NCI-H748 (cell line): ENCODE data around the gene CREM.
"Not testable (repeated sequence)": the region's sequence is repeated elsewhere in the genome, so short reads cannot be mapped to it uniquely, and the experiment has no call there.

Experiments used
- DNase-seq: peaks from one replicate; lab custom pipeline; 2025; ENCODE audit not compliant: unreplicated experiment; lab: John Stamatoyannopoulos, UW

Gene CREM

DNA sequence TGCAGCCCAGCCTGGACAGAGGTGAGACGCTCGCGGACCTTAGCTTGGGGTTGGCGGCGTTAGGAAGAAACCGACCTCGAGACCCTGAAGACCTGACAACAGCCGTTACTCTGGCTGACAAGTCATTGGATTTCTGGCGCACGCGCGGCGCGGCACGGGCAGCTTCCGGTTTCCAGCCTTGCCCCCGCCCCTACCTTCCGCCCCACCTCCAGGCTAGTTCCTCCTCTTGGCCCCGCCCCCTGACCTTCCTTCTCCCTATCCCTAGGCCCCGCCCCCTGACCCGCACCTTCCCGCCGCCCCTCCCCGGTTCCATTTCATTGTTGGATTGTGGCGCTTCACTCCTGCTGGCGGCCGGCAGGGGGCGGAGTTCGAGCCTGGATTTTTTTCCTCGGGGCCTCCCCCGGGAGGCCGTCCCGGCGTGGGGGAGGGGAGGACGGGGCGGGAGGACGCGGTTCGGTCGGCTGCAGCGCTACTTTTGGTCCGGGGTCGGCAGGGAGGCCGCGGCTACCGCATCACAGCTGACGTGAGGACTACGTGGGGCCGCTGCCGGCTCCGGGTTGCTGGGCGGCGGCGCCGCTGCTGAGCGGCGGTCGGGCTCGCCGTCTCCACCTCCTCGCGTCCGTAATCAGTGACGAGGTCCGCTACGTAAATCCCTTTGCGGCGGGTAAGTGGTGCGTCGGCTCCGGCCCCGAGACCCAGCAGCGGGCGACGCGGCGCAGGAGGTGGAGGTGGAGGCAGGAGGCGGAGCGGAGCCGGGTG, at the start of gene CREM:
Gene CREM (plus strand): TSS at position 317 of the 759 bp plus-strand sequence. CDS start 10,990 bp downstream, outside the sequence.
- peak; percentile 93 for DNase-seq

DNA sequence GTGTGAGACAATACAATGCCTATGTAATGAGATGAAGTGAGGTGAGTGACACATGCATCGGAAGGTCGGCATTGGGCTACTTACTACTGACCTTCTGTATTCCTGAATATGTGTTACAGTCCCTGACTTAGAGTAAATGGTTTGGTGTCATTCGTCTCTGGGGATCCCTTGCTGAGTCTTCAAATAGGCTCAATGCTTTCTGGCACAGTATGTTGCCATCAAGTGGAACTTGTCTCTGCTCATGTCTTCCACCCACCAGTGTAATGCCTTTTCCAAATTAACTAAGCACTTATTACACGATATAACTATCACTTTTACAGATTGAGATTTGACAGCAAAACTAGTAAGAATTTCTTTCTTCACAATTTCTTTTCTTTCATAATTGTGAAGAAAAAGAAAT, 47.4 kb upstream of the CREM start:
- DNase-seq = no peak

DNA sequence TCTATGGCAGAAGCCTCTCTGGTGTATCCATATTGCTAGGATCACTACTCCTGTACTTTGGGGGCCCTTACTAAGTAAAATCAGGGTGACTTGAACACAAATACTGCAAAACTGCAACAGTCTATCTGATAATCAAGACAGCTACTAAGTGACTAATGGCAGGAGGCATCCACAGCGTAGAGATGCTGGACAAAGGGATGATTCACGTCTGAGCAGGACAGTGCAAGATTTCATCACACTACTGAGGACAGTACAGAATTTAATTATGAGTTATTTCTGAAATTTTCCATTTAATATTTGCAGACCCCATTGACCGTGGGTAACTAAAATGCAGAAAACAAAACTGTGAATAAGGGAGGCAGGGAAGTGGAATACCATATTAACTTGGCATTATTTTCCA, 46.9 kb upstream of the CREM start:
- no peak for DNase-seq

DNA sequence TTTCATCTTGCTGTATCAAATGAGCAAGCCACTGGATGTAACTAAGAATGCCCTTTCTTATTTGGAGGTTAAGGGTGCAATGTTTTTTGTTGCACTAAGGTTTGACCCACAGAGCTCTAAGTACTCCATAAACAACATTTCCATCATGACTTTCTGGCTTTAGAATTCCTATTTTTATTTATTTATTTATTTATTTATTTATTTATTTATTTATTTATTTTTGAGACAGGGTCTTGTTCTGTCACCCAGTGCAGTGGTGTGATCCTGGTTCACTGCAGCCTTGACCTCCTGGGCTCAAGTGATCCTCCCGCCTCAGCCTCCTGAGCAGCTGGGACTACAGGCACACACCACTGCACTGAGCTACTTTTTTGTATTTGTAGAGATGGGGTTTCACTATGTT, 46.4 kb upstream of the CREM start:
- not testable (repeated sequence) for DNase-seq

DNA sequence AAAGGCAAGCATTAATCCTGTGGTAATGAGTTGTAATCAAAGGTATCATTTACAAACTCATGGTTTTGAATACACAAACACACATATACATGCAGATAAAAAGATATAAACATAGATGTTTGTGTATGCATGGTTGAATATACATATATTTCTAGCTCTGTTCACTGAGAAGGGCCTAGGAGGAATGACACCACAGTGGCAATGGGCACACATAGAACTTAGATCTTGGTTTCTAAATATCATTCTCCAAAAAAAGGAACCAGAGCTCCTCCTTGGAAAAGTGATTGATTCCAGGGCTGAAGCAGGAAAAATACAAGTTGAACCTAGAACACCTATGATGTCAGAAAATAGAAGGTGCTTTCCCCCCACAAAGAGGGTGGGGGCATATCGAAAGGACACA, 43.4 kb upstream of the CREM start:
- no peak for DNase-seq

DNA sequence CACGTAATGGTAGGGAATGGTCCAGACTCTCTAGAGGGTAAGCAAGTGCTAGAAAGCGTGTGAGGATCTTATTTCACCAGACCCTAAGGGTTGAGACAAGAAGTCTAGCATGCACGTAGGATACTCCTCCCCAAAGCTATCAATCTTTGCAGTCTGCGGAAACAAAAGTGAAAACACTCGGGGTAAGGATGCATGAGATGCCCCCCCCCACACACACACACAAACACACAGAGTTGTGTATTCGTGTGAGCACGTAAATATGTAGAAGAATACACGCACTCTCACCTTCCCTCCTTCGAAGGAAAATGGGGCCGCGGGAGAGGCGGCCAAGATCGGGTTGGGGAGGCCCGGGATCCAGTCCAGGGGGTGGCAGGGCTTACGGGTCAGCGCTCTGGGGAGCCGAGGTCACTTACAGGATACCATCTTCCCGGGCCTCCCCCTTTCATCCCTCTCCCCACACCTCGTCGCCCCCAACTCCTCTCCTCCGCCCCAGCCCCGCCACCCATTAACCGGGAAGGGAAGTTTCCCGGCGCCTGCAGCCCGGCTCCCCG, 37.0 kb upstream of the CREM start:
- peak; percentile 8 for DNase-seq

DNA sequence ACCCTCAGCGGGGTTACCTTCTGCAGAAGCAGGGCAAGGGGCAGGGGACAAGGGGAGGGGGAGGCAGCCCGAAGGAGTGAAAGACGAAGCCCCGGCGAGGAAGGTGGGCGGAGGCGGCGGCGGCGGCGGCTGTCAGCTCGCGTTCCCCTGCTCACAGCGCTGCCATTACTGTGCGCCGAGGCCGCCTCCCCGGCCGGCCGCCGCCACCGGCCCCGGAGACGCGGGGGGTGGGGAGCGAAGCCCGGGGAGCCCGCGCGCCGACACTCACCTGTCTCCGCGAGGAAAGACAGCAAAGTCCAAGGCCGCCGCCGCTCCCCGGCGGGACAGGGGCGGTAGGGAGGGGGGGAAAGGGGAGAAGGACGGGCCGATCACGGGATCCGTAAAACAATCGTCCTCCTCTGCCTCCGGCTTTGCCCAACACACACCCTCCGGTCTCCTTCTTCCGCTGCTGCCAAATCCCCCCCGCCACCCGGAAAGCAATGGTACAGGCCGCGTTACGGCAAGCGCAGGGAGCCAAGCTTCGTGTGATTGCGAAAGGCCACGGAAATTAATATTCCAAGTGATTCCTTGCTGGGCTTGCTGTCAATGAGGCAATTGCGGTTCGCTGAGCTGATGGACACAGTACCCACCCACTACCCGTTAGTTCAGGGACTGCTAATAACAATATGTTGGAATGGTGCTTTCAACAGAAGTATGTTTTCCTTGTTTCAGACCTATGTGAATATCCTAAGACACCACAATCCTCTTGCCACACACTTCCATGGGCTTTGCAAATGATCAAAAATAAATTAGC, 36.3 kb upstream of the CREM start, which contains the start of gene CUL2:
Gene CUL2 (minus strand): TSS at position 180 of the 793 bp plus-strand sequence. CDS start 19,024 bp downstream, outside the sequence.
- DNase-seq = peak; percentile 89

DNA sequence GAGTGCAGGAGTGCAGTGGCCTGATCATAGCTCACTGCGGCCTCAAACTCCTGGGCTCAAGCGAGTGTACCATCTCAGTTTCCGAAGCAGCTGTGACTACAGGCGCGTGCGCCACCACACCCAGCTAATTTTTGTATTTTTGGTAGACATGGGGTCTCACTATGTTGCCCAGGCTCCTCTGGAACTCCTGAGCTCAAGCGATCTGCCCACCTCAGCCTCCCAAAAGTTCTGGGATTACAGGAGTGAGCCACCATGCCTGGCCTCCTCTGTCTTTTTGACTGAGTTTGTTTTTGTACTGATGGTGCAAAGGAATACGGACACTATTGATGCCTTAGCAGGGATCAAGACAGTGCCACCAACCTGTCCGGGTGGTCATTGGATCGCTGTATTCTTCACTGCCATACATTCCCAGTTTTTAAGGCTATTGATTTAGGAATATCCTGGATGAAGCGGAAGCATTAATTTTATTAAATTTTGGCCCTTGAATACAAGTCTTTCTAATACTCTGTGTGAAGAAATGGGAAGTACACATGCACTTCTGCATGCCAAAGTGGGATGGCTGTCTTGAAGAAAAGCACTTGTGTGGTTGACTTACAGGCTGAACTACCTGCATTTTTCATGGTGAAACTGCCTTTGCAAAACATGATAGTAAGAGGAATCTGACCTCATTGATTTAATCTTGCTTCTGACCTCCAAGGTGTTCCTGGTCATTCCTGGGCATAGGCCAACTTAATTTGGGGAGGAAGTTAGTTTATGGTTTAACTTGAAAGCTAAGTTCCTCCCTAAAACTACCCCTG, 34.5 kb upstream of the CREM start:
- DNase-seq = no peak

DNA sequence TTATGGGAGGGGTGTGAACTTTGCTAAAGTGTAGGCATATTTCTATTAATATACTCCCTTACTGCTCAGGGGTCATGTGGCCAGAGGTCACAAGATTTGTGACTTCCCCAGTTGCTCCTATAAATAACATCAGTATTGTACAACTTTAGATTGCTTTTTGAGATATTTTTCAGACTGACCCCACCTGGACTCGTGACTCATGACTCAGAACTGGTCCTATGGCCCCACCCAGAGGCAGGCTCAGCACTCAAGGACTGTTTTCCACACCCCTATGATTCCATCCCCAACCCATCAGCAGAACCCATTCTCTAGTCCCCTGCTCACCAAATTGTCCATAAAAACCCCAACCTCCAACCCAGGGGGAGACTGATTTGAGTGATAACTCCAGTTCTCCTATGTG, 33.8 kb upstream of the CREM start:
- DNase-seq = no peak

DNA sequence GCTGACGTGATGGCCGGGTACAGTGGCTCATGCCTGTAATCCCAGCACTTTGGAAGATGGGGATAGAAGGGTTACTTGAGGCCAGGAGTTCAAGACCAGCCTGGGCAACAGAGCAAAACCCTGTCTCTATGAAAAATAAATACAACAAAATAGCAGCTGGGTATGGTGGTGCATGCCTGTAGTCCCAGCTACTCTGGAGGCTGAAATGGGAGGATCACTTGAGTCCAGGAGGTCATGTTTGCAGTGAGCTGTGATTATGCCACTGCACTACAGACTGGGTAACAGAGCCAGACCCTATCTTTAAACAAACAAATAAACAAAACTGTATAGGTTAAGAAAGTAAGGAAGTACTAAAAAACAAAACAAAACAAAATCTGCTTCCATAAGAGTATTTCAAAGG, 30.3 kb upstream of the CREM start:
- DNase-seq = no peak

DNA sequence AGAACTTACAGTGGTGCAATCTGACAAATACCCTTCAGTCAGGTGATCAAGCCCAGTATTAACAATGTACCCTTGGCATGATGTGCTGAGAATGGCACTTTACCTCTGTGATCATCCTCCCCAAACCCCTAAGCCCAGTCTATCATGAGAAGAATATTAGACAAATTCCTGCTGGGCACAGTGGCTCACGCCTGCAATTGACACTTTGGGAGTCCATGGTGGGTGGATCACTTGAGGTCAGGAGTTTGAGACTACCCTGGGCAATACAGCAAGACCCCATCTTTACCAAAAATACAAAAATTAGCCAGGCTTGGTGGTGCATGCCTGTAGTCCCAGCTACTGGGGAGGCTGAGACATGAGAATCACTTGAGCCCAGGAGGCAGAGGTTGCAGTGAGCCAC, 29.1 kb upstream of the CREM start:
- DNase-seq = no peak

DNA sequence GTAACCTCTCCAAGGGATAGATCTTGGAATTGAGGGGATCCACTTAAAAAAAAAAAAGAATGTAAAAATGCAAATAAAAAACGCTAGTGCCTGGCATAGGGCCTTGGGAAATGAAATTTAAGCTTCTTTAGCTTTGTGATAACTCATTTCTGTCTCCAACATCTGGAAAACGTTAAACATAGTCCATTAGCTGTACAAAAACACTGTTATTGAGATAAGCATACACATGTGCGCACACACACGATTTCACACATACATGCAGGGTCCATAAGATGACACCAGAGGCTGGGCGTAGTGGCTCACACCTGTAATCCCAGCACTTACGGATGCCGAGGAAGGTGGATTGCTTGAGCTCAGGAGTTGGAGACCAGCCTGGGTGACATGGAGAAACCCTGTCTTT, 22.8 kb upstream of the CREM start:
- no peak for DNase-seq

DNA sequence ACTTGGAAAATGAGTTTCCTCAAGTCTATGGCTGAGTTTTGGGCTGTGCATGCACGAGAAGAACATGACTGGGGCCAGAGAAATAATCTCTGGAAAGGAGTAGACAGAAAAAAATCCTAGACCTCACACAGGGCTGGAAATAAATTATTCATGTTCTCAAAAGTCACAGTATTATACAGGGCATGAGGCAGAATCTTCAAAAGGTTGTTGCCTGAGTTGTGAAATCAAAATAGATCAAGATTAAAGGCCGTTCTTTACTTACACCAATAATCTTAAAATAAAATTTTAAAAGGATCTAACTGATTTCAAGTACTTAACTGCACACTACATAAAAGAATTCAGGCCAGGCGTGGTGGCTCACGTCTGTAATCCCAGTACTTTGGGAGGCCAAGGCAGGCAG, 14.1 kb upstream of the CREM start:
- DNase-seq = no peak

DNA sequence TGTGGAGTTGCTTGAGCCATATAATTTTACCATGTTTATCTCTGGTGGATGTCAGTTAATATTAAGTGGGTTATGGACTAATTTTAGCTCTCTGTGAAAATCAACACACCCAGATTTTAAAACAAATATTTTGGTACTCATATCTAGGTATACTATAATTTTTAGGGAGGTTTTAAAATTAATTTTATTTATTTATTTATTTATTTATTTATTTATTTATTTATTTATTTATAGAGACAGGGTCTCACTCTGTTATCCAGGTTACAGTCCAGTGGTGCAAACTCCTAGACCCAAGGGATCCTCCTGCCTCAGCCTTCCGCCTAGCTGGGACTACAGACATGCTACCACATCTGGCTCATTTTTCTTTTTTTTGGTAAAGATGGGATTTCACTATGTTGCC, 7.3 kb upstream of the CREM start:
- no peak for DNase-seq

DNA sequence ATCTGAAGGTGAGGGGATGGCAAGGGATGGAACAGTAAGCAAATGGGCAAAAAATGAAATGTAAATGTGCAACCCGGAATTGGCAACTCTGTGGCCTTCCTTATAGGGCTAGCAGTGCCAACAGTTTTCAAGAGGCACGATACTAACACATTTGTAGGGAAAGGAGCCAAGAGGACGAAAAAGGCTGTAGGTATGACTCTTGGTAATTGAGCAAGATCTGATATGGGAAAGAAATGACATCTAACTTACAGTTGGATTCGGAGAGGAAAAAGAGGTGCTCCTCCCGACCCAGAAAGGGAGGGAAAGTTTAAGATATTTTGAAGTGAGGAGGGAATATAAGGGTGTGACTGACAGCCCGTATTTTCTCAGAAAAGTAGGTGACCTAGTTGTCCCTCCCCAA, 2.1 kb upstream of the CREM start:
- DNase-seq = no peak

DNA sequence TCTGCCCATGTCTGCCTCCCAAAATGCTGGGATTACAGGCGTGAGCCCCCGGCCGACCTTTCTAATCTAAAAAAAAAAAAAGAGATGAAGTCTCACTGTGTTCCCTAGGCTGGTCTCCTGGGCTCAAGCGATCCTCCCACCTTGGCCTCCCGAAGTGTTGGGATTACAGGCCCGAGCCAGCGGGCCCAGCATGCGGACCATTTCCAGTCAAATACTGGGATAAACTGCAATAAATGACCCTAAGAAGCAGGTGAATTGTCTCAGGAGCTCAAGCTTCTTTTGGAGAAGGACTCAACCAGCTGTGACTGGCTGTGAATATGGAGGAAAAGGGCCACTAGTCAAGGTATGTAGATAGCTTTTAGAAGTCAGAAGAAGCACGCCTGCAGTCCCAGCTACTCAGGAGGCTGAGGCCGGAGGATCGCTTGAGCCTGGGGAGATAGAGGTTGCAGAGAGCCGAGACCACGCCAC, 550 bp upstream of the CREM start:
- no peak for DNase-seq

DNA sequence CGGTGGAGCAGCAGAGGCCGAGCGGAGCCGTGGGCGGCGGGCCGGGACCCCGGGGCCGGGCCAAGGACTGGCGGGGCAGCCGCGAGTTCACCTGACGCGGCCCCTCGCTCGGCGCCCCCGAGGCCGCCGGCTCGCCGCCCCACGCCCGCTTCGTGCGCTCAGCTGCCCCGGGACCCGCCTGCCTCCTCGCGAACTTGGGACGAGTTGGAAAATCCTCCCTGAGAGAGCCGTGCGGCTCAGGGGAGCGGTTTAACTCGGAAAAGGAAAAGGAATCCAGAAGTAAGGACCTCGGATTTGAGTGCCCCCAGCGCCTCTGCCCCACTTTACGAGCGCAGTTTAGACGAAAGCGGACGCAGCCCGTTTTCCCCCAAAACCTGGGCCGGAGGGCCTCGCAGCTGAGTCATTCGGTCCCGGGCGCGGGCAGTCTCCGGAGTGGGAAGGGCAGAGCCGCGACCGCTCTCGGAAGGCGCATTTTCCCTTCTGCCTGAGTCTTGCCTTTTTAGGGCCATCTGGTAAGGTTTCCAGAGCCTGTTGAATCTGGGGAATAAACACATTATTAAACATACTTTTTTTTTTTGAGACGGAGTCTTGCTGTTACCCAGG, 744 bp downstream of the CREM start:
- DNase-seq = peak; percentile 59

DNA sequence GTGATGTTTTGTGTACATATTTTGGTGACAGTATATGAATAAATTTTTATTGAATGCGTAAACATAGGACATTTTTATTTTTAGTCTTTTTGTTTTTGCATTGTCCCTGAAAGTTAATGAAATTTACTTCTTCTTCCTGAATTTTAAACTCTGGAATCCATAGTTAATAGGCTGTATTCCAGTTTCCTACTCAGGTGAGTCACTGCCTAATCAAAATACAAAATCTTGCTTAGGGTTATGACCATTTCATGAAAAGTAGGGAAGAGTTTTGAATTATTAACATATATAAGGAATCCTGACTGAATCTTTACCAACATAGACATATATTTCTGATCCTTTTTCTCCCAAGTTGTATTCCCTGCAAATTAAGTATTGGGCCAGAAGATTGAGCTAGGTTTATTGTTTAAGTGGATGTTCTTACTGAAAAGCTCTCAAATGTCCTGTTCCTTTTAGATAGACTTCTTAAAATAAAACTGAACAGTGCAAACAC, 2.6 kb downstream of the CREM start:
- DNase-seq = no peak

DNA sequence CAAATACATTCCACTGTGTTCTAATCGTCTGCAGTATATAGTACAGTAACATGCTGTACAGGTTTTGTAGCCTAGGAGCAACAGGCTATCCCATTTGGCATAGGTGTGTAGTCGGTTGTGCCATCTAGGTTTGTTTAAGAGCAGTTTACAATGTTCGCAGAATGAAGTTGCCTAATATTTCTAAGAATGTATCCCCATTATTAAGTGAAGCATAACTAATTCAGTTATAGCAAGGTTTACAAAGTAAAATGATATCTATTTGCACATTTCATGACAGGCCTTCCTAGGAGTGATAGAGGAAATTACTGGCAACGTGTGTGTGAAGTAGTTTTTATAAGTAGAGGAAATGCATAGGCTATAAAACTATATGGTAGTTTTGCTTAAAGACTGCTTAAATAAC, 4.0 kb downstream of the CREM start:
- no peak for DNase-seq

DNA sequence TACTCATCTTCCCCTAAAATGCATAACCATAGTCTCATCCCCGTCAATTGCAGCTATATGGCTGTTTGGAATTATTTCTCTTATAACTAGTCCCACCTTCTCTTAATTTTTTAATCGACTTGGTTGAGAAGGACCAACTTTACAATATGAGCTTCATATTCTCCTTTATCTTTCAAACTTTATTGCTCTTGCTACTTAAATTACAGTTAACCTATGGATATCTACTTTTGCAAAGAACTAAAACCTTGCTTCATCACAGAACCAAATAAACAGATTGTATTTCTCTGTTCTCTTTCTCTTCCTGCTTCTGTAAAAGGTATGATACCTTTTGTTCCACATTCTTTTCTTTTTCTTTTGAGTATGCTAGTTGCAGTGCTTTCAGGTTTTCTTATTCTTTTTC, 6.1 kb downstream of the CREM start:
- DNase-seq = no peak

DNA sequence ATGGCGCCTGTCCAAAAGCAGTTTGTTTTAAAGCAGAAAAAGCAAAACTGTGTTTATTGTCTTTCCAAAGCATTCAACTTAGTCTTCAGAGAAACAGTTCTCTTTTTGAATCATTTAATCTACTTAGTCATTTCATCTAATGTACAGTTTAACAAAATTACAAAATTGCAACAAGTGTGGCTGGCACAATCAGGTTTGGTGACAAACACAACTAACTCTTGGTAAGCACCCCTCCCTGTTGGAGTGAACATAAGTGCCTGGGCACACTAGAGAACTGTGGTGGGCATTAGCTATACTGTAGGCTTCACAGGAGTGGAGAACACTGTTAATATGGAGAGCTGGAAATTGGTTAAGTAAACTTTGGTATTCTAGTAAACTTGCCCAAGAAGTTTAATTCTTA, 6.9 kb downstream of the CREM start:
- no peak for DNase-seq
